GM12878 (cell line): ENCODE results near the gene ASB2. TPM values are rescaled to one million over a fixed set of nuclear protein-coding genes. Genes with fewer than 3 reads are reported as not detected.
A peak's percentile ranks its signal among the peaks of the same experiment; 100 is the strongest.

Experiments used
- BCL11A ChIP-seq: IDR thresholded peaks from 2 replicates; pipeline ENCODE4 v1.6.1; 2011; ENCODE audit warnings: low read depth, low read length
- BHLHE40 ChIP-seq, 2 experiments: fragments of 450-650 bp in 1 of 2; IDR thresholded peaks; 2 replicates each; pipeline ENCODE4 v1.6.1; 2011 to 2017; ENCODE audit warnings: low read depth in 2 of 2, borderline replicate concordance in 1 of 2, improper control_type of control experiment in 1 of 2, low read length in 1 of 2, mild to moderate bottlenecking in 1 of 2
- CBX3 ChIP-seq: fragments of 200-600 bp; sonication (generic); IDR thresholded peaks from 2 replicates; pipeline ENCODE4 v1.6.1; 2016; ENCODE audit warnings: low read depth, borderline replicate concordance
- CTCF ChIP-seq, 3 experiments: IDR thresholded peaks in 2 of 3; conservative IDR thresholded peaks in 1 of 3; 2 replicates each; pipeline ENCODE4 v1.5.1; 2011; ENCODE audit warnings: low read depth in 3 of 3, low read length in 3 of 3, mild to moderate bottlenecking in 3 of 3, control low read depth in 2 of 3, moderate library complexity in 2 of 3, inconsistent platforms in 1 of 3, mixed read lengths in 1 of 3; ENCODE audit not compliant: control insufficient read depth in 2 of 3, insufficient read depth in 1 of 3; ENCODE audit errors: extremely low read depth in 1 of 3
- GABPA ChIP-seq: IDR thresholded peaks from 2 replicates; pipeline ENCODE4 v1.6.1; 2014; ENCODE audit warnings: antibody characterized with exemption, low read depth, mild to moderate bottlenecking, inconsistent platforms
- HSF1 ChIP-seq: fragments of 150-350 bp; IDR thresholded peaks from 2 replicates; pipeline ENCODE4 v1.6.1; 2014; ENCODE audit warnings: mild to moderate bottlenecking, low read depth, low read length
- IKZF2 ChIP-seq, 2 experiments: fragments of 450-650 bp; IDR thresholded peaks; 2 replicates each; pipeline ENCODE4 v1.6.1; 2017; ENCODE audit warnings: mild to moderate bottlenecking in 2 of 2, moderate library complexity in 2 of 2
- IRF4 ChIP-seq: IDR thresholded peaks from 2 replicates; pipeline ENCODE4 v1.6.1; 2011; ENCODE audit warnings: low read depth, low read length
- JUND ChIP-seq: IDR thresholded peaks from 2 replicates; pipeline ENCODE4 v1.6.1; 2012; ENCODE audit warnings: low read depth, mild to moderate bottlenecking, low read length, improper control_type of control experiment, moderate library complexity
- LARP7 ChIP-seq: fragments of 450-650 bp; IDR thresholded peaks from 2 replicates; pipeline ENCODE4 v1.6.1; 2017; ENCODE audit warnings: mild to moderate bottlenecking
- MEF2B ChIP-seq: fragments of 450-650 bp; IDR thresholded peaks from 2 replicates; pipeline ENCODE4 v1.6.1; 2018; ENCODE audit warnings: mild to moderate bottlenecking, moderate library complexity; ENCODE audit not compliant: partially characterized antibody, poor library complexity, severe bottlenecking
- NFIC ChIP-seq: IDR thresholded peaks from 2 replicates; pipeline ENCODE4 v1.6.1; 2012; ENCODE audit warnings: low read depth, mild to moderate bottlenecking, inconsistent platforms, low read length, moderate library complexity
- NFXL1 ChIP-seq: fragments of 450-650 bp; IDR thresholded peaks from 2 replicates; pipeline ENCODE4 v1.6.1; 2017; ENCODE audit warnings: antibody characterized with exemption, mild to moderate bottlenecking, borderline replicate concordance
- NFYA ChIP-seq: IDR thresholded peaks from 2 replicates; pipeline ENCODE4 v1.6.1; 2011; ENCODE audit warnings: low read depth, mild to moderate bottlenecking, low read length, improper control_type of control experiment, borderline replicate concordance
- PAX8 ChIP-seq: fragments of 450-650 bp; IDR thresholded peaks from 2 replicates; pipeline ENCODE4 v1.6.1; 2017; ENCODE audit warnings: mild to moderate bottlenecking, moderate library complexity
- RBBP5 ChIP-seq: fragments of 200-600 bp; sonication (generic); conservative IDR thresholded peaks from 2 replicates; pipeline ENCODE4 v1.6.1; 2016
- SMAD1 ChIP-seq: fragments of 450-650 bp; IDR thresholded peaks from 2 replicates; pipeline ENCODE4 v1.6.1; 2018; ENCODE audit warnings: mild to moderate bottlenecking, low read depth; ENCODE audit not compliant: partially characterized antibody
- SMC3 ChIP-seq: IDR thresholded peaks from 2 replicates; pipeline ENCODE4 v1.6.1; 2011; ENCODE audit warnings: low read length, improper control_type of control experiment, borderline replicate concordance
- TARDBP ChIP-seq: IDR thresholded peaks from 2 replicates; pipeline ENCODE4 v1.6.1; 2016; ENCODE audit warnings: borderline replicate concordance
- YY1 ChIP-seq: IDR thresholded peaks from 2 replicates; pipeline ENCODE4 v1.6.1; 2011; ENCODE audit warnings: low read depth, mild to moderate bottlenecking, low read length
- ZBED1 ChIP-seq: IDR thresholded peaks from 2 replicates; pipeline ENCODE4 v1.6.1; 2016; ENCODE audit warnings: borderline replicate concordance
- ZBTB40 ChIP-seq: fragments of 450-650 bp; IDR thresholded peaks from 2 replicates; pipeline ENCODE4 v1.6.1; 2016; ENCODE audit warnings: mild to moderate bottlenecking, moderate library complexity, borderline replicate concordance
- ZNF622 ChIP-seq: fragments of 450-650 bp; IDR thresholded peaks from 2 replicates; pipeline ENCODE4 v1.6.1; 2017; ENCODE audit warnings: mild to moderate bottlenecking, inconsistent platforms
- ZSCAN29 ChIP-seq: fragments of 450-650 bp; IDR thresholded peaks from 2 replicates; pipeline ENCODE4 v1.6.1; 2017; ENCODE audit warnings: mild to moderate bottlenecking, moderate library complexity
- polyA plus RNA-seq, 11 experiments: library from polyadenylated mRNA; depleted of rRNA in 4 of 11; unstranded in 6 of 11; stranded (reverse) in 5 of 11; fragments of >200 nt; fragmentation: Nextera tagmentation in 4 of 11; fragmentation: Illumina TruSeq in 1 of 11; extraction: Ambion mirVana in 4 of 11; extraction: Trizol in 1 of 11; gene quantifications; 1 replicate in 1 of 11; 2 replicates in 10 of 11; pipeline versions ENCODE4 v1.2.1 to v1.2.3, GENCODE V29; 2011 to 2016; ENCODE audit warnings: inconsistent platforms in 2 of 11, missing spikeins in 2 of 11, low read depth in 1 of 11
- total RNA-seq, 4 experiments: library from RNA; depleted of rRNA in 3 of 4; stranded (reverse); fragments of >200 nt in 3 of 4; fragmentation: Illumina TruSeq in 1 of 4; extraction: Trizol in 1 of 4; gene quantifications; 2 replicates each; pipeline versions ENCODE4 v1.2.1 to v1.2.3, GENCODE V29; 2013 to 2021

ASB2 gene
- total and polyA plus RNA-seq, 10 of the 15 experiments (the other 5 are each of a cell fraction or from before 2014, with no cell fraction given), result 3.0 to 54.8 (median 33.5) TPM

GRCh38 chr14:93954900-93955849 lies 21.2 kb downstream of the ASB2 start (continued):
- TF ChIP-seq SMAD1 (no peak), NFYA (no peak), RBBP5 (no peak), ZBTB40 (no peak; the same call in 1 of the 2 replicates), IRF4 (no peak), MEF2B (peak; percentile 9), JUND (no peak), SMC3 (no peak), CBX3 (no peak), NFIC (no peak), BCL11A (no peak), IKZF2 (IDR thresholded peaks at IDR 0.05) (peak; percentile 70 to 74), ZBED1 (0 out of 2 replicates have a peak, but pooled peaks have one; percentile 32), YY1 (peak; percentile 62; the same call in 1 of the 2 replicates), LARP7 (no peak), ZSCAN29 (no peak), BHLHE40 (IDR thresholded peaks at IDR 0.05; ENCODE audit: borderline replicate concordance in 1 of 2, low read depth in 2 of 2, low read length in 1 of 2) (peak in 1 of 2 experiments; percentile 46; a peak in 1 of 4 replicates), PAX8 (no peak), NFXL1 (no peak), GABPA (no peak), ZNF622 (no peak), CTCF (IDR thresholded peaks at IDR 0.05 in 2 of 3, conservative IDR thresholded peaks at IDR 0.05 in 1 of 3; ENCODE audit: control insufficient read depth in 2 of 3, extremely low read depth in 1 of 3, insufficient read depth in 1 of 3, low read depth in 3 of 3, low read length in 3 of 3) (no peak), TARDBP (no peak), HSF1 (no peak)
